H1 (cell line): Measurements from ENCODE around the gene ENDOD1. TPM values are rescaled to one million over a fixed set of nuclear protein-coding genes. Genes with fewer than 3 reads are reported as not detected.

Experiments
- BCL11A ChIP-seq, 2 experiments: IDR thresholded peaks; one replicate each; pipeline ENCODE4 v1.6.1; 2011; ENCODE audit warnings: low read depth in 2 of 2, low read length in 2 of 2, mild to moderate bottlenecking in 2 of 2
- GTF2F1 ChIP-seq: IDR thresholded peaks from 2 replicates; pipeline ENCODE4 v1.6.1; 2012; ENCODE audit warnings: low read depth, low read length, improper control_type of control experiment, borderline replicate concordance
- NANOG ChIP-seq: IDR thresholded peaks from 2 replicates; pipeline ENCODE4 v1.6.1; 2011; ENCODE audit warnings: low read length, low read depth, mild to moderate bottlenecking, inconsistent platforms; ENCODE audit not compliant: insufficient read depth, poor library complexity, severe bottlenecking
- POLR2A ChIP-seq, 2 experiments: IDR thresholded peaks; 1 replicate in 1 of 2; 2 replicates in 1 of 2; pipeline ENCODE4 v1.6.1; 2011; ENCODE audit warnings: low read depth in 2 of 2, low read length in 2 of 2, mild to moderate bottlenecking in 2 of 2; ENCODE audit errors: control extremely low read depth in 1 of 2
- POLR2AphosphoS5 ChIP-seq: IDR thresholded peaks from 2 replicates; pipeline ENCODE4 v1.6.1; 2011; ENCODE audit warnings: low read depth, low read length
- POU5F1 ChIP-seq: IDR thresholded peaks from 2 replicates; pipeline ENCODE4 v1.6.1; 2011; ENCODE audit warnings: low read depth, mild to moderate bottlenecking, low read length, moderate library complexity
- RAD21 ChIP-seq, 2 experiments: IDR thresholded peaks in 1 of 2; conservative IDR thresholded peaks in 1 of 2; 2 replicates each; pipeline ENCODE4 v1.6.1; 2011; ENCODE audit warnings: low read depth in 2 of 2, low read length in 2 of 2, improper control_type of control experiment in 1 of 2, inconsistent platforms in 1 of 2, mild to moderate bottlenecking in 1 of 2, moderate library complexity in 1 of 2
- polyA plus RNA-seq, 7 experiments: library from polyadenylated mRNA; depleted of rRNA in 3 of 7; stranded (reverse) in 5 of 7; unstranded in 2 of 7; fragments of >200 nt in 5 of 7; fragments of 200-250 nt in 2 of 7; gene quantifications; 1 replicate in 5 of 7; 2 replicates in 1 of 7; 4 replicates in 1 of 7; pipeline versions ENCODE4 v1.2.1 to v1.2.3, GENCODE V29; 2011 to 2013; ENCODE audit warnings: missing spikeins in 2 of 7, mixed read lengths in 2 of 7
- total RNA-seq: library from RNA; stranded (reverse); fragmentation: NEBNext Ultra II Directional; extraction: Animal tissue kit (Norgen Biotek cat#: 25700); gene quantifications from 2 replicates; pipeline ENCODE4 v1.2.1, GENCODE V29; 2021

The ENDOD1 gene
- total and polyA plus RNA-seq, 2 of the 8 experiments (the other 6 are each of a cell fraction or from before 2014, with no cell fraction given): 1.2 to 2.5 TPM

- TF ChIP-seq BCL11A (IDR thresholded peaks at IDR 0.05; ENCODE audit: low read depth in 2 of 2, low read length in 2 of 2) (no peak), POLR2A (IDR thresholded peaks at IDR 0.05; ENCODE audit: control extremely low read depth in 1 of 2, low read depth in 2 of 2, low read length in 2 of 2) (no peak), GTF2F1 (no peak), POLR2AphosphoS5 (no peak), NANOG (no peak), RAD21 (IDR thresholded peaks at IDR 0.05 in 1 of 2, conservative IDR thresholded peaks at IDR 0.05 in 1 of 2; ENCODE audit: low read depth in 2 of 2, low read length in 2 of 2) (no peak), POU5F1 (no peak)
- TF ChIP-seq, all 59 proteins: peak for 0
Observed at GRCh38 chr11:95104856-95105255, 15.2 kb downstream of the ENDOD1 start (continued).
